ENCODE results near the gene BEGAIN. TPM values are rescaled to one million over a fixed set of nuclear protein-coding genes. Genes with fewer than 3 reads are reported as not detected.

Gene BEGAIN
- total and polyA plus RNA-seq, 9 of the 15 experiments (the other 6 are each of a cell fraction or from before 2014, with no cell fraction given): 0.07 to 0.68 (median 0.55) TPM; not detected in 3

- H3K27ac ChIP-seq (ENCODE audit: extremely low read depth, low read depth, low read length): no peak overlapping the region
- WGBS (ENCODE audit: insufficient coverage, low coverage, missing lambda C conversion rate): 8% methylated on average over 12 of the region's 18 CpGs
- no peak overlapping the region for H2AFZ ChIP-seq (ENCODE audit: low read depth, low read length)
- CTCF ChIA-PET (ENCODE audit: low intra/inter-chr PET ratio): no interaction called here
- H3K27me3 ChIP-seq (ENCODE audit: control insufficient read depth in 2 of 2, insufficient read depth in 2 of 2, low read length in 2 of 2): peaks cover 16 to 52% of the 10 kb centered on the region in 2 experiments; a peak in 4 of 5 replicates
- TF ChIP-seq SMAD1 (IDR thresholded peaks at IDR 0.05; ENCODE audit: low read depth, low read length, partially characterized antibody) (no peak), HDAC8 (tag; IDR thresholded peaks at IDR 0.05) (no peak), IRF2 (CRISPR knock-in tag; IDR thresholded peaks at IDR 0.05) (no peak), LEF1 (IDR thresholded peaks at IDR 0.05) (no peak), ZNF76 (CRISPR knock-in tag; IDR thresholded peaks at IDR 0.05; ENCODE audit: borderline replicate concordance) (no peak), MBD2 (IDR thresholded peaks at IDR 0.05; ENCODE audit: borderline replicate concordance, low read depth) (no peak), TOE1 (IDR thresholded peaks at IDR 0.05; ENCODE audit: borderline replicate concordance) (no peak), TOE1 (CRISPR knock-in tag; IDR thresholded peaks at IDR 0.05; ENCODE audit: borderline replicate concordance, low read depth) (no peak), PTBP1 (IDR thresholded peaks at IDR 0.05; ENCODE audit: low read depth, low read length) (no peak), TRIM25 (IDR thresholded peaks at IDR 0.05; ENCODE audit: borderline replicate concordance) (no peak), CBX8 (IDR thresholded peaks at IDR 0.05; ENCODE audit: borderline replicate concordance, extremely low read depth, low read depth, low read length, poor library complexity, severe bottlenecking) (no peak), ZNF239 (CRISPR knock-in tag; IDR thresholded peaks at IDR 0.05) (no peak), XRCC5 (IDR thresholded peaks at IDR 0.05; ENCODE audit: low read depth, low read length) (no peak), NCOR1 (IDR thresholded peaks at IDR 0.05) (no peak), TEAD2 (tag; IDR thresholded peaks at IDR 0.05) (no peak), CAMTA2 (CRISPR knock-in tag; conservative IDR thresholded peaks at IDR 0.05) (no peak), BRD9 (IDR thresholded peaks at IDR 0.05; ENCODE audit: low read depth, partially characterized antibody) (no peak), ZNF133 (CRISPR knock-in tag; IDR thresholded peaks at IDR 0.05) (no peak), NFE2L1 (tag; IDR thresholded peaks at IDR 0.05; ENCODE audit: borderline replicate concordance, low read depth) (no peak)
- no peak for FAIRE-seq
- peaks cover 7% of the 10 kb centered on the region; the same call in 1 of the 2 replicates for H4K20me1 ChIP-seq (replicated peaks; ENCODE audit: control insufficient read depth, insufficient read depth, low read length)
- no TSS peak for BruUV-seq (replicated peaks)
- H3K9me1 ChIP-seq (ENCODE audit: control insufficient read depth, insufficient read depth, low read length): no peaks in the 10 kb centered on the region
- H3K79me2 ChIP-seq (ENCODE audit: control insufficient read depth, insufficient read depth, low read length): no peaks in the 10 kb centered on the region
- ATAC-seq: no peak
- in situ Hi-C loops (cut with MboI): no loop called here
- peaks cover 0 to 18% of the 10 kb centered on the region in 2 experiments; a peak in 2 of 5 replicates for H3K4me1 ChIP-seq (replicated peaks in 1 of 2; ENCODE audit: control insufficient read depth in 2 of 2, insufficient read depth in 2 of 2, low read length in 2 of 2)
- no peaks in the 10 kb centered on the region for H3K36me3 ChIP-seq (ENCODE audit: control insufficient read depth, insufficient read depth, low read length)
- H3K9ac ChIP-seq (ENCODE audit: insufficient read depth in 1 of 2, low read depth in 2 of 2, low read length in 2 of 2): no peak overlapping the region
- H3K4me2 ChIP-seq (ENCODE audit: insufficient read depth, low read length): no peak overlapping the region
- POLR2A ChIA-PET: no interaction called here
- intact Hi-C loops (cut with micrococcal nuclease): no loop called here
- no peak for DNase-seq (ENCODE audit: extremely low read depth in 1 of 4, low spot score in 3 of 4)
- H3K9me3 ChIP-seq (replicated peaks; ENCODE audit: control insufficient read depth, insufficient read depth, low read depth, low read length): no peaks in the 10 kb centered on the region
- H3K4me3 ChIP-seq: no peak overlapping the region
Observed at GRCh38 chr14:100562751-100563150, 24.5 kb downstream of the BEGAIN start.

Measured in K562 (cell line).